Activated T-cell treated with anti-CD3 and anti-CD28 coated beads for 48 hours (primary cell): Measurements from ENCODE around the gene ATF6.

Experiments
- DNase-seq: peaks from one replicate; pipeline ENCODE4 v3.0.0-alpha.2; 2020; ENCODE audit warnings: low read depth

Gene ATF6

GRCh38 chr1:161834967-161835550, 68.9 kb downstream of the ATF6 start:
- DNase-seq, result no peak

GRCh38 chr1:161836018-161836417, 69.9 kb downstream of the ATF6 start:
- DNase-seq, result no peak

- DNase-seq, result no peak
These were observed 72.2 kb downstream of the ATF6 start for GRCh38 chr1:161838362-161838761.

GRCh38 chr1:161838885-161839284, 72.8 kb downstream of the ATF6 start:
- no peak for DNase-seq

- DNase-seq, result no peak
These were observed 73.5 kb downstream of the ATF6 start for GRCh38 chr1:161839591-161839990.

GRCh38 chr1:161840363-161840762, 74.2 kb downstream of the ATF6 start:
- DNase-seq, result no peak

- no peak for DNase-seq
These were observed 77.0 kb downstream of the ATF6 start for GRCh38 chr1:161843156-161843555.

GRCh38 chr1:161844696-161845095, 78.6 kb downstream of the ATF6 start:
- DNase-seq, result no peak

- DNase-seq, result no peak
These were observed 82.6 kb downstream of the ATF6 start for GRCh38 chr1:161848676-161849075.

GRCh38 chr1:161849518-161849917, 83.4 kb downstream of the ATF6 start:
- no peak for DNase-seq

- DNase-seq, result no peak
These were observed 89.1 kb downstream of the ATF6 start for GRCh38 chr1:161855260-161855659.

- DNase-seq, result no peak
These were observed 92.2 kb downstream of the ATF6 start for GRCh38 chr1:161858271-161858670.

GRCh38 chr1:161863549-161863948, 97.4 kb downstream of the ATF6 start:
- no peak for DNase-seq

- no peak for DNase-seq
These were observed 98.5 kb downstream of the ATF6 start for GRCh38 chr1:161864577-161864976.

- no peak for DNase-seq
These were observed 100.1 kb downstream of the ATF6 start for GRCh38 chr1:161866241-161866640.

GRCh38 chr1:161868832-161869231, 102.7 kb downstream of the ATF6 start:
- no peak for DNase-seq

- no peak for DNase-seq
These were observed 103.2 kb downstream of the ATF6 start for GRCh38 chr1:161869291-161869690.

GRCh38 chr1:161872506-161872905, 106.4 kb downstream of the ATF6 start:
- no peak for DNase-seq

GRCh38 chr1:161879261-161879660, 113.1 kb downstream of the ATF6 start:
- no peak for DNase-seq

GRCh38 chr1:161884475-161884874, 118.4 kb downstream of the ATF6 start:
- no peak for DNase-seq

GRCh38 chr1:161885003-161885402, 118.9 kb downstream of the ATF6 start:
- no peak for DNase-seq

- DNase-seq, result no peak
These were observed 119.6 kb downstream of the ATF6 start for GRCh38 chr1:161885759-161886158.

- DNase-seq, result no peak
These were observed 120.5 kb downstream of the ATF6 start for GRCh38 chr1:161886589-161886988.

- no peak for DNase-seq
These were observed 121.7 kb downstream of the ATF6 start for GRCh38 chr1:161887730-161888287.
